GM18909 (cell line): ENCODE data around the gene BACH1.

Source experiments
- ATAC-seq: cut with Tn5 transposase; IDR thresholded peaks from one replicate; pipeline ENCODE4 v1.9.1; 2021; ENCODE audit warnings: mild to moderate bottlenecking; ENCODE audit not compliant: unreplicated experiment, poor library complexity

Gene BACH1

DNA sequence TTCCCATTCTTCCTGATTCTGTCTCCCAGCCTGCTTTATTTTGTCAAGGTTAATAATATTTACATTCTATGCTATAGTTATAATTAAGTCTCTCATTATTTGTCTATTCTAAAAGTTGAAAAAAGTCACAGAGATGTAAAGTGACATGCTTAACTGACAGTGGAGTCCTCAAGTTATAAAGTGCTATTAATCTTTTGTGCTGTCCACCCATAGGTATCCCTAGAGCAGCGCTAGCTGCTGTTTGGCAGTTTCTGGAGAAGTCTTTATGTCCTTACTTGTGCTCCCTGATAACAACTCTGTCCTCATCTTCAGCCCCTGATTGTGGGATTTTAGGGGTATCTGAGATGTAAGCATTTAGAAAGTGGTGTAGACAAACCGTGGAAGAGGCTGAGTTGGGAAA, 13.1 kb downstream of the BACH1 start:
- ATAC-seq = no peak

DNA sequence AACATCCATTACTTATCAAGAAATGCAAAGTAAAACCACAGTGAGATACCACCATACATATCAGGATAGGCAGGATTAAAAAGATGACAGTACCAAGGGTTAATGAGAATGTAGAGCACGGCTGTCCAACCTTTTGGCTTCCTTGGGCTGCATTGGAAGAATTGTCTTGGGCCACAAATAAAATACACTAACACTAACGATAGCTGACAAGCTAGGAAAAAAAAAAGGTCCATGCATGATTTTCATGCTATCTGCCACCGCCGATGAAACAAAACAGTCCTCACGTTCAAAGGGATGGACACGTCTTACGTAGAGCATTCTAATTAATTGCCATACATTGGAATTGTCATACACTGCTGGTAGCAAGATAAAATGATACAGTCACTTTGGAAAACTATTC, 14.3 kb downstream of the BACH1 start:
- no peak for ATAC-seq

DNA sequence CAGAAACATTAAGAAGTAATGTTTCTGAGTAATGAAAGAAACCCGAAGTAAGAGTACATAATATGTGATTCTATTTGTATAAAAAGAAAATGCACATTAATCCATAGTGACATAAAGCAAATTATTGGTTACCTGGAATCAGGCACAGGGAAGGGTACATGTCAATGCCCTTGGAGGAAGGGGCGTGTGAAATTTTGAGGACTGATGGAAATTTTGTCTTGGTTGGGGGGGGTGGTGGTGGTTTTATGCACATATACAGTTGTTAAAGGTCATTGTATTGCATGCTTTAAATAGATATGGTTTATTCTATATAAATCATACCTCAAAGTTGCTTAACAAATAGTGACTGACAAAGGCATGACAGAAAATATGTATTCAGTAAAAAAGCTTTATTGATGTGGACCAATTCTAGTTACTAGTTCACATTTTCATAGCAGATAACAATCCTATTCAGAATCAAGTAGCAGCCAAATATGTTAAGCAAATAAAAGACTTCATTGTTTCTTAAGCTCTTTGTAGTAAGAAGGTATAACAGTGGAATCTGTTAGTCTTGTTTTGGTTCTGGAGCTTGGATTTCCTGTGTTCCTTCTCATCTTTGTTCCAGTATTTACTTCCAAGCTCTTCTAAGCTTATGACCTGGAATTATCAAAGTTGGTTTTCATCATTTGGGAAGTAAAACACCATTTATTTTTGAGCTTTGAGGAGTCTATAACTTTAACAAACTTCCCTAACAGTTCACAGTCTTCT, 15.1 kb downstream of the BACH1 start:
- ATAC-seq = no peak

DNA sequence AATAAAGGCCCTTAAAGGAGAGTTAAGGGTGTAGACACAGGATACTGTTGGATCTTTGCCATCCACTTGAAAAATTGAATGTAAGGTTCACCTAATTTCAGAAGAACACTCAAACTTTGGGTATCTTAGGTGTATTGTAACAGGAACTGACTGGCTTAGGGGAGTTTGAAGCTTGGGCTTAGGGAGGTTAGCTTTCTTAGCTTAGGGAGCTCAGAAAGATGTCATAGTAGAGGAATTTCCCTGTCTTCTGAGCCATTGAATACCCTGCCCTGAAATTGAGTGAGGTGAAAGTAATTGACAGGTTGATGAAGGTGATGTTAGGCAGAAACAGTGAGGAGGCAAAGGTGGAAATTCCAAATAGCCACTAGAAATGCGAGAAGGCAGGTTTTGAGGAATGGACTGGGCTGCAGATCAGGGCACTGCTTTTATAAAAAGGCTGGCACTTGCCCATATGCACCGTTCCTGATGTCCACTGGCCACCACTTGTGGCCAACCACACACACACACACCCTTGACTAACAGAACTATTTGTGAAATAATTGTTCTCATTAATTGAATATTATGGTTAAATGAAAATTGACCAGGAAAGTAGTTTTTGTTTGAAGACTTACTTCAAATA, 16.5 kb downstream of the BACH1 start:
- no peak for ATAC-seq

DNA sequence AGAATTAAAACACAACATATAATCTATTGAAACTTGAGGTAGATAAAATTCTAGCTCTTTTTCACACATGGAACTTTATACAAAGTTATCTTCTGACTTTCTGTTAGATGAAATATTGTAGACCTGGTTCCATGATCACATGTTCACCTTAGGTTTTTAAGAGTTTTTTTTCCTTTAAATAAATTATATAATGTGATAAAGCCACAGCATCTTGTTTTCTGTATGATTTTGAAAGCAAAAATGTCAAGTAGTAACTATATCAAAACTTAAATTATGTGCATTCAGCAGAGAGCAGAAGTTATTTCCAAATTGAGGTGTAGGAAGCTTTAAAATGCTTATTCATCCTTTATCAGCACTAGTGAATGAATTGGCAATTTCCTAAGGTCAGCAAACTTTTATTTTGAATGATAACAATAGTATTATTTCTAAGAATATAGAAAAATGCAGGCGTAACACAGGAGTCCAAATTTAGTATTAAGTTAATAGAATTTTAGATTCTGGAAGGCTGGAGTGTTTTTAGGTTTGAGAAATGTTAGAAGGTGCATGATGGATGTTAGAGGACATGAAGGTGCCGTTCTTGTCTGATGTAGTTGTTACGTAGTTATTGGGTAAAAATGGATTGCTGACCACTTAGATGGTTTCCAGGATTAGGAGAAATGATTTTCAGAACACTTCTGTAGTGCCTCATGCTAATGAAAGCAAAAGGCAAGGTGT, 17.5 kb downstream of the BACH1 start:
- no peak for ATAC-seq

DNA sequence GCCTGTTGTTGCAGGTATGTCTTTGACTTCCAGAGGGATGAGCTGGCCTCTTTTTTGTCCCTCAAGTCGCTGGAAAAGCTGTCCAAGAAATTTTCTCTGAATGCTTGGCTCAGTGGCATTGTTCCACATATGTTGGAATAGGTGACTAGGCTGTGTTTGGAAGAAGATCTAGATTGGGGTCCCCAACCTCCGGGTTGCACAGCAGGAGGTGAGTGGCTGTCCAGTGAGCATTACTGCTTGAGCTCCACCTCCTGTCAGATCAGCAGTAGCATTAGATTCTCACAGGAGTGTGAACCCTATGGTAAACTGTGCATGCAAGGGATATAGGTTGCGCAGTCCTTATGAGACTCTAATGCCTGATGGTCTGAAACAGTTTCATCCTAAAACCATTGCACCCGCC, 18.1 kb downstream of the BACH1 start:
- no peak for ATAC-seq

DNA sequence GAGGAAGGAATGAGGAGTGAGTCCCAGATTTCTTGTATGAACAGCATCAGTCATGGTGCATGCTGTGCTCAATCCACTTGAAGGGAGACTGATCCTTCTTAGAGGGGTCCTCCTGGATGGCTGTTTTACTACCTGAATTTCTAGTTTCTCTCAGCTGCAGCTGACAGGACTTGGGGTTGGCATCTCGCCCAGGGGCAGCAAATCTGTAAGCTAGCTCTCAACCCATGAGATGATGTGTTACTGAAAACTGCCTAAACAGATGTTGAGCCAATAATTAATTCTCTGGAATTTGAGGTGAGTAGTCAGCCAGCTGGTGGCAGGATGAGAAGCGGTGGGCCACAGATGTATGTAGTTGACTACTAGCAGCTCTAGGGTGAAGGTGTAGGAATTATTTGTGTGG, 19.6 kb downstream of the BACH1 start:
- ATAC-seq = no peak

DNA sequence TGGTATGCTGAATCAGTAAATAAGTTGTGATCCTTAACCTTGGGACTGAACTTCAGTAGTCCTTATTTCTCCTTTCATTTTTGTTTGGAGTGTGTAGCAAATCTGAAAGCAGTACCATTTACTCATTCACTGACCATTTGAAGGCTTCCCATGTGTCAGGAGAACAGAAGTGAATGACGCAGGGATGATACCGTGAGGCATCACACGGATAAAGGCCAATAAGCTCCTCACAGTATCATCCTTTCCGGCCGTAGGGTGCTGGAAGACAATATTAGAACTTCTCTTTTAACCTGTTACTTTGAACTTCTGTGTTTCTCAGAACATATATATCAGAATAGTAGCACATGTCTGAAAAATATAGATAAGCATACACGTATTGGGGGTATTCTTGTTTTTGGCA, 21.3 kb downstream of the BACH1 start:
- no peak for ATAC-seq

DNA sequence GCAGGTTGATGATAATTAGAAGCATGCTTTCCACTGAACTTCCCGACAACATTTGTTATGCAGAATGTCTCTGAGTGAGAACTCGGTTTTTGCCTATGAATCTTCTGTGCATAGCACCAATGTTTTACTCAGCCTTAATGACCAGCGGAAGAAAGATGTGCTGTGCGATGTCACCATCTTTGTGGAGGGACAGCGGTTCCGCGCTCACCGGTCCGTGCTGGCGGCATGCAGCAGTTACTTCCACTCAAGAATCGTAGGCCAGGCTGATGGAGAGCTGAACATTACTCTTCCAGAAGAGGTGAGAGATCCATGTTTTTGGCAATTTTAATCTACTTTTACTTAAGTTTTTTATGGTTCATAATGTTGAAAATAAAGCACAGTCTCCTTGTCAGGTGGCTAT, 22.5 kb downstream of the BACH1 start:
- ATAC-seq = no peak

DNA sequence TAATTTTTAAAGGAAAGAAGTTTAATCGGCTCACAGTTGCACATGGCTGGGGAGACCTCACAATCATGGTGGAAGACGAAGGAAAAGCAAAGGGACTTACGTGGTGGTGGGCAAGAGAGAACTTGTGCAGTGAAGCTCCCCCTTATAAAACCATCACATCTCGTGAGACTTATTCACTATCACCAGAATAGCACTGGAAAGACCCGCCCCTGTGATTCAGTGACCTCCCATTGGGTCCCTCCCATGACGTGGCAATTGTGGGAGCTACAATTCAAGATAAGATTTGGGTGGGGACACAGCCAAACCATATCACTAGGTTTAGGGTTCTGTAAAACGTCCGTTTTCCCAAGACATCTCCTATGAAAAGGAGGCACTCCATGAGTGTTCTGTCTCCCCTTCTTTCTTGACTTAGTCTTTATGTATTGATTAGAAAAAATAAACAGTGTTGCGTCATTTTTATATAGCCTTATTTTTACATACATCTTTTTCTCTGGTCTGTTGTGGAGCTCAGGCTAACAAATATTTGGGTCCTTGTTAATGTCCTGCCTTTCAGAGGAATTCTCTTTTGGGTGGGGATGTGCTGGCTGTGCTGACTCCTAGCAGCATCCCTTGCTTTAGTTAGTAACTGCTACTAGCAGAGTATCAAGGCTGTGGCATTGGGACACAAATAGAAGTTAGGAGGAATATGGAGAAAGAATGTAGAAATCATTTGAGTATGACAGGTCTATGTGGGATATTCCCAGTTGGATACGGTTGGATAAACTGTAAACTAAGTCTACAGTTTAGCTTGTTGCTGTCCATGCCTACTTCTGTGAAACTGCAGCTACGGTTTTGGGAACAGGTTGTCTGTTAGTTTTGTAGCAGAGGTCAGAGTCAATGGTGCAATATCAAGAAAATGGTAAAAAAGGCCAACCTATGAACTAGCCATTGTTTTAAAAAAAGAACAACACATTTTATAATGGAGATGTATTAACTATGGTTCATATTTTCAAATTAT, 23.5 kb downstream of the BACH1 start:
- ATAC-seq = no peak

DNA sequence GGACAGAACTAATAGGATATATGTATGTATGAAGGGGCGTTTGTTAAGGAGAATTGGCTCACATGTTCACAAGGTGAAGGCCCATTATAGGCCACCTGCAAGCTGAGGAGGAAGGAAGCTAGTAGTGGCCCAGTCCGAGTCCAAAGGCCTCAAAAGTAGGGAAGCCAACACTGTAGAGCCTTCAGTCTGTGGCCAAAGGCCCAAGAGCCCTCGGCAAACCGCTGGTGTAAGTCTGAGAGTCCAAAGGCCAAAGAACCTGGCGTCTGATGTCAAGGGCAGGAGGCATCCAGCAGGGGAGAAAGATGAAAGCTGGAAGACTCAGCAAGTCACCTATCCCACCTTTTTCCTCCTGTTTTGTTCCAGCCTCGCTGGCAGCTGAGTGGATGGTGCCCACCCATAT, 24.5 kb downstream of the BACH1 start:
- ATAC-seq = no peak

DNA sequence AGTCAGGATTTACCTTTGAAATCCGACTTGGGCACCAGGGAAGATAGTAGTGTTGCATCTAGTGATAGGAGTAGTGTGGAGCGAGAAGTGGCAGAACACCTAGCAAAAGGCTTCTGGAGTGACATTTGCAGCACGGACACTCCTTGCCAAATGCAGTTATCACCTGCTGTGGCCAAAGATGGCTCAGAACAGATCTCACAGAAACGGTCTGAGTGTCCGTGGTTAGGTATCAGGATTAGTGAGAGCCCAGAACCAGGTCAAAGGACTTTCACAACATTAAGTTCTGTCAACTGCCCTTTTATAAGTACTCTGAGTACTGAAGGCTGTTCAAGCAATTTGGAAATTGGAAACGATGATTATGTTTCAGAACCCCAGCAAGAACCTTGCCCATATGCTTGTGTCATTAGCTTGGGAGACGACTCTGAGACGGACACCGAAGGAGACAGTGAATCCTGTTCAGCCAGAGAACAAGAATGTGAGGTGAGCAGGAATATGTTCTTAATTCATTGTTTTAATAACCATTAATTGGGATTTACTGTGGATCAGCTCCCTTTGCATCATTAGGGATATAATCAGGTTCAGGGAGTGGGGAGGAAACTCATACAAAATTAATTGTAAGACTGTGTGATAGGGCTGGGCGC, 28.3 kb downstream of the BACH1 start:
- no peak for ATAC-seq

DNA sequence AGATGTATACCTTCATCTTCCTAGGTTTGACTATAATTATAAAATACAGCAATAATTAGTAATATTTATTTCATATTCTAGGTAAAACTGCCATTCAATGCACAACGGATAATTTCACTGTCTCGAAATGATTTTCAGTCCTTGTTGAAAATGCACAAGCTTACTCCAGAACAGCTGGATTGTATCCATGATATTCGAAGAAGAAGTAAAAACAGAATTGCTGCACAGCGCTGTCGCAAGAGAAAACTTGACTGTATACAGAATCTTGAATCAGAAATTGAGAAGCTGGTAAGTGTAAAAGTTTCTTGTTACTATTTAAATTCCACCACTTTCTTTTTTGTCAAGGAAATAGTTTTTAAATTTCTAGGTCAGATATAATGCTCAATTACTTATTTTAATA, 30.7 kb downstream of the BACH1 start:
- no peak for ATAC-seq

DNA sequence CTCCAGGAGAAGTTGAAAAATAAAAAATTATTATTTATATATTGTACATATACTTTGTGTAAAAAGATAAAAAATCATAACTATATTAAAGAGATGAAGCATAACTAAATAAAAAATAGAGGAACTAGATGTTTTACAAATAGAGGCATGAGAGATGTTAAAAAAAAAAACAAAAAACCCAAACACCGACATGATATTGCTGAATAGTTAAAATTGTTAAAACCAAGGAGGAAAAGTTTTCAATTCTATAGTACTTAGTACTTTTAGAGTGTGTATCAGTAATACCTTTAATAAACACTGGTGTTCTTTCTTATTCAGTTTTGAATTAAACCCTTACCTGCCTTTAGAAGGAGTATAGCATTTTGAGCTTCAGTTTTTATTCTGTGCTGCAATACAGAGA, 32.1 kb downstream of the BACH1 start:
- no peak for ATAC-seq

DNA sequence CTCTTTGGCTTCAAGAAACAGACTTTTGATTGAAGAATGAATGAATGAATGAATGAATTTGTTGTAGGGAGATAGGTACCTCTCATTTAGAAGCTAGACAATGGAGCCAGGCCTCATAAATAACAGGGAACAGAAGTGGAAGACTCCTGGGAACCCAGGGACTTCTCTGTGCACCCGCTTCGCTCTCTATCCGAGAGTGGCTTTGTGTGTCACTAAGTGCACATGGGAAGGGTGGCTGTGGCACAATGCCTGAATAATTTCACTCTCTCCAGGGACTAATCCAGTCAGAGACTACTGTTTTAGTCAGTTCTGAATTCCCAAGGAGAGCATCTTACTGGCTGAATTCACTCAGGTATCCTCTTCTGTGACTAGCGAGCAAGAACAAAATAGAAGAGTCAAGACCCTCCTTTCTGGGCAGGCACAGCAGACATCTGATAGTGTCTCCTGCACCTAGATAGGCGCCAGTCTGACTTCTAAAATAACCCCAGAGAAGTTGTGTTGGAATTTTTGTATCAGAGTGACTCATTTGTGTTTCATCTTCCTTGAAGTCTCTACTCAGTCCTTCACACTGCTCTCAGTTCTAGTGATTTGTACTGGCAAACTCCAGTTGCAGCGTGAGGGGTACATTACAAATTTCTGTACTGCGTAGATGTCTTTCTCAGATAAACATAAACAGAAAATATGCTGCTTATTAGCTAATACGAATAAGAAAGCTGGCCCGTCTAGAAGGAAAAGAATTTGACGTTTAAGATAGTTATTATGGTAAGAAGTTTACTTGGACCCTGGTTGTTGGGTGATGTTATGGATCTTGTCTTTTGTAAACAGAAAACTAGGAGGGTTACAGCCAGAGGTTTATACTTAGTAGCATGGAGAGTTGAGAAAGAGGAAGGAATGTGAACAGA, 34.0 kb downstream of the BACH1 start:
- ATAC-seq = no peak

DNA sequence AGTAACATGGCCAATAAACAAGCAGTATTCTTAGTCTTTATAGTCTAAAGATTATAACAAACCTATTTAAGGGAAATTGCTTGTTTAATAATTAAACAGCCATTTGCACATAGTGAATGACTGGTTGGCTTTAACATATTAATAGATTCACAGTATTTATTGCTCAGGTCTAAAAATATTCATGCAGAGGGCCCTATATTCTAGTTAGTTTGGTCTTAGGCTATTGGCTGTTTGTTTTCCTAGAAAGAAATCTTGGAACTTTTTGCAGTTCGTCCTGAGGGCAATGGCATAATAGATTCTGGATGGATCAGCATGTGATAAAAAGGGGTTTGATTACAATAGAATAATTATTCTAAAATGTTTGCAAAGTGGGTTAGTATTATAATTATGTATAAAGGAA, 34.7 kb downstream of the BACH1 start:
- ATAC-seq = no peak

DNA sequence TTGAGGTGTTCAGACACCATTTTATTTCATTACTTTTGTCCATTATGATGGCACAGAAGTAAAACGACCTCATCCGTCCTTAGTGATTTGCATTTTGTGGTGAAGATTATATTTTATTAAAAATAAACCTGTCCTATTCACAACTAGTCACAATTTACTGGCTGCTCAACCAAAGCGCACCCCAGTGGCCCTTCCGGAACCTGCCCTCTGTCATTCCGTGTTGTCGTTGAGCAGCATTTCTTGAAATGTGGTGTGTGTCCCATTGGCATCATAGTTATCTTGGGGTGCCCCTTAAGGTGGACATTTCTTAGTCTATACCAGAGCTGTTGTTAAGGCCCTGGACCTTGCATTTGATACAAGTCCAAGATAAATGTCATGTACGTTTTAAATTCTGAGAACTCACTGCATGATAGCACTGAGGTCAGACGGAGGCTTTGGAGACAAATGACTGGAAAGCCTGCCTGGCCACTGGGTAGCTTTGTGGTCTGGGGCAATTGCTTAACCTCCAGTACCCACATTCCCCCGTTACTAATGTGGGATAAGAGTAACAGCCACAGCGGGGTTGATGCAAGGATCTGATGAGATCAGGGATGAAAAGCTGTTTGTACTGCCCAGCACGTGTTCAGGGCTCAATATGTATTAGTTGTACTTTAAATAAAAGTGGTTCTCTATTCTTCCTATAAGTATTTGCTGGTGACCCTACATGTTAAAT, 36.2 kb downstream of the BACH1 start:
- ATAC-seq = no peak

DNA sequence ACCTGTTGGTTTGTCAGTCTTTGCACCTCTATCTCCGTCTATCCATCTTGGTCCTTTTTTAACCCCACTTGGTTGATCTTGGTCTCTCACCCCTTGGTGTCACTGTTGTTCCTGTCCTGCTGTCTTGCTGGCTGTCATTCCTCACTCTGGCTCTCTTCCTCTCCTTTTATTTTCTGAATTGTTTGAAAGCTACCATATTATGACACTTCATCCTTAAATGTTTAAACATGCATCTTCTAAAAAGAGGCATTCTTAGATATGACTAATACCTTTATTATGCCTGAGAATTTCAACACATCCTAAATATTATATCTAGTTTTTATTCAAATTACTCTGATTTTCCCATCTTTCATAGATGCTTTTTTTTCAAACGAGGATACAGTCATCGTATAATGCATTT, 37.0 kb downstream of the BACH1 start:
- ATAC-seq = no peak
